Epithelial cell of proximal tubule (primary cell): Measurements from ENCODE around the gene TBC1D22A. TPM values are rescaled to one million over a fixed set of nuclear protein-coding genes. Genes with fewer than 3 reads are reported as not detected.

Source experiments
- DNase-seq: peaks from one replicate; pipeline ENCODE4 v3.0.0-alpha.2; 2011; ENCODE audit warnings: low read depth
- H3K4me3 ChIP-seq: 2 replicates; pipeline ENCODE4 v1.5.1; 2011; ENCODE audit warnings: low read depth, mild to moderate bottlenecking, low read length
- total RNA-seq: library from RNA; depleted of rRNA; stranded (reverse); fragments of >200 nt; gene quantifications from 2 replicates; pipeline ENCODE4 v1.2.3, GENCODE V29; 2015
- TF ChIP-seq, protein P1 (sequence below): conservative IDR thresholded peaks from 2 replicates; pipeline ENCODE4 v1.5.1; 2012; ENCODE audit warnings: low read depth, mild to moderate bottlenecking, low read length

Gene TBC1D22A
- total RNA-seq, 1 donor from 2014 or later: 22.7 TPM

DNA sequence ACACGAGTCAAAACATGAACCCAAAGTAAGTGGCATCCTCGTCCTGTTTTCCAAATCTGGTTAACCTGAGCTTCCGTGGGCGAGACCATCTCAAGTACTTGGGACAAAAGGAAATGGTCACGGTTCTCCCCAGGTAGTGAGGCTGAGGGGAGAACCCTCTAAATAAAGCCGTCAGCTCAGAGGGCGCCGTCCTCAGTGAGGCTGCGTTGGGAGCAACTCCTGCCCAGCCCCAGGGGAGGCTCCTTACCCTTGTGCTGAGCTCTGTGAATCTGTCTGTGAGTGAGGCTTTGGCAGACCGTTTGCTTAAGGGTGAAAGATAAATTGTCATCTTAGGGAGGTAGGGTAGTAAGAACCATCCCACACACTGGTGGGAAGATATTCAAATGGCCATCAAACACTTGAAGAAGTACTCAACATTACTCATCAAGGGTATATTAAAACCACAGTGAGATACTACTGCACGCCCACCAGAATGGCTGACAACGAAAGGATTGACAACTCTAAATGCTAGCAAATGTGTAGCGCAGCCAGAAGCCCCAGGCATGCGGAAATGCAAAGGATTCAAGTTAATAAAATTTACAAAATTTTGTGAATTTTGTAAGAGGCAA, 321.0 kb downstream of the TBC1D22A start:
- TF ChIP-seq, protein P1, sequence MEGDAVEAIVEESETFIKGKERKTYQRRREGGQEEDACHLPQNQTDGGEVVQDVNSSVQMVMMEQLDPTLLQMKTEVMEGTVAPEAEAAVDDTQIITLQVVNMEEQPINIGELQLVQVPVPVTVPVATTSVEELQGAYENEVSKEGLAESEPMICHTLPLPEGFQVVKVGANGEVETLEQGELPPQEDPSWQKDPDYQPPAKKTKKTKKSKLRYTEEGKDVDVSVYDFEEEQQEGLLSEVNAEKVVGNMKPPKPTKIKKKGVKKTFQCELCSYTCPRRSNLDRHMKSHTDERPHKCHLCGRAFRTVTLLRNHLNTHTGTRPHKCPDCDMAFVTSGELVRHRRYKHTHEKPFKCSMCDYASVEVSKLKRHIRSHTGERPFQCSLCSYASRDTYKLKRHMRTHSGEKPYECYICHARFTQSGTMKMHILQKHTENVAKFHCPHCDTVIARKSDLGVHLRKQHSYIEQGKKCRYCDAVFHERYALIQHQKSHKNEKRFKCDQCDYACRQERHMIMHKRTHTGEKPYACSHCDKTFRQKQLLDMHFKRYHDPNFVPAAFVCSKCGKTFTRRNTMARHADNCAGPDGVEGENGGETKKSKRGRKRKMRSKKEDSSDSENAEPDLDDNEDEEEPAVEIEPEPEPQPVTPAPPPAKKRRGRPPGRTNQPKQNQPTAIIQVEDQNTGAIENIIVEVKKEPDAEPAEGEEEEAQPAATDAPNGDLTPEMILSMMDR: no peak
- DNase-seq: no peak

DNA sequence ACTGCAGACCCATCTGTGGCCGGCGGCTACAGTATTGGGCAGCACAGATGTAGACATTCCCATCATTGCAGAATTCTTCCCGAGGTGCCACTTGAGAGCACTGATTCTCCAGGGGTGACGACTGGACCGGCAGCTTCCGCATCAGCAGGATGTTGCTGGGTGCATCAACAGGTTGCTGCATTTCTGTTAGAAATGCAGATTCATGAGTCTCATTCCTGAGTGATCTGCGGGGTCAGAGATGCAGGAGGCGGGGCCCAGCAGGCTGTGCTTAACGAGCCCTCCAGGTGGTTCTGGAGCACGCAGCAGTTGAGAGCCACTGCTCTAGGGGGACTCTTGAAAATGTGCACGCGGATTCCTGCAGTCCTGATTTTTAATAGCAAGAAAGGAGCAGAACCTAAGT, 321.8 kb downstream of the TBC1D22A start:
- TF ChIP-seq, protein P1: no peak
- H3K4me3 ChIP-seq: no peak overlapping the region
- DNase-seq: no peak

More for the DNA sequence above, 321.0 kb downstream of the TBC1D22A start:
- H3K4me3 ChIP-seq: no peak overlapping the region

- no peak overlapping the region for H3K4me3 ChIP-seq
- DNase-seq: no peak
- TF ChIP-seq, protein P1: no peak
These were observed 324.3 kb downstream of the TBC1D22A start for GRCh38 chr22:47086596-47087248.

DNA sequence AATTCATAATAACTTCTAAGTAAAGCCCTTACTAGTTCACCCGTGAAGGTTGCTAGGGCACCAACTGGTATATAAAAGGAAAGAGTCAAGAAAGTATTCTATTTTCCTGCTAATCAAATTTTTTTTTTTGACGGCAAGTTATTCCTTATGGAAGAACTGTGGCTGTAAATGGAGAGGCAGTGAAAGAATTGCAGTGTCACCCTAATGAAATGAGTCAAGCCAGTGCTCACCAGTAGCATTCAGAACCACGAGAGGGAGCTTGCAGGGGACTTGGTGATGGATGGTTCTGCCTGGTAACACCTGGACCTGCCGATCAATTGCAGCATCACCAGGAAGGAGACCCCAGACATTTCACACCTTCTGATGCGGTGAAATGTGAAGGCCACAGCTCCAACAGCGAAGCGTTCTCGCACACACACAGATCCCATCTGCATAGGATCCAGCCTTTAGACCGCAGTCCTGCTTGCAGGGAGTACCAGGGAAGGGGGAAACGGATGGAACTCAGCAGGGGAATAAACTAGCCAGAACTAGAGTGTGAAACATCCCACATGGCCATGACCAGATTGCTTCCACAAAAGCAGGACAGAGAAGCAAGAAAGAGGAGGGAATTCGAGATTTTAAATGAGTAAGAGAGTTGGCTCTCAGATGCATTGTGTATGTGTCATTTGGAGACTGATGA, 326.2 kb downstream of the TBC1D22A start:
- TF ChIP-seq, protein P1: no peak
- no peak for DNase-seq
- no peak overlapping the region for H3K4me3 ChIP-seq

DNA sequence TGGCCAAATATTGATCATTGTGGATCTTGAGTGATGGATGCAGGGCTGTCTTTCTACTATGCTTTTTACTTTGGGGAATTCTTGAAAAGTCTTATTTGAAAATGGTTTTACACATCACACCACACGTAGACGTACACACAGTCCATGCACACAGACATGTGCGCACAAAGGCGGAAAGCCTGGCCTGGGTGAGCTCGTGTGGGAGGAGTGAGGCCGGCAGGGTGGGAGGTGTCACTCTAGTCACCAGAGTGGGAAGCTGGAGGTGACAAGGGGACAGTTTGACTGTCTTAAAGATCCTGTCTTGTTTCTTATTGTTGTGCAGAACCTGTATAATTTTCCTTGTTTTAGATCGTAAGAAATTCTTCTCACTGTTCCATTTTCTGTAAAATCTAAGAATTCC, 326.9 kb downstream of the TBC1D22A start:
- H3K4me3 ChIP-seq: no peak overlapping the region
- TF ChIP-seq, protein P1: no peak
- DNase-seq: no peak

DNA sequence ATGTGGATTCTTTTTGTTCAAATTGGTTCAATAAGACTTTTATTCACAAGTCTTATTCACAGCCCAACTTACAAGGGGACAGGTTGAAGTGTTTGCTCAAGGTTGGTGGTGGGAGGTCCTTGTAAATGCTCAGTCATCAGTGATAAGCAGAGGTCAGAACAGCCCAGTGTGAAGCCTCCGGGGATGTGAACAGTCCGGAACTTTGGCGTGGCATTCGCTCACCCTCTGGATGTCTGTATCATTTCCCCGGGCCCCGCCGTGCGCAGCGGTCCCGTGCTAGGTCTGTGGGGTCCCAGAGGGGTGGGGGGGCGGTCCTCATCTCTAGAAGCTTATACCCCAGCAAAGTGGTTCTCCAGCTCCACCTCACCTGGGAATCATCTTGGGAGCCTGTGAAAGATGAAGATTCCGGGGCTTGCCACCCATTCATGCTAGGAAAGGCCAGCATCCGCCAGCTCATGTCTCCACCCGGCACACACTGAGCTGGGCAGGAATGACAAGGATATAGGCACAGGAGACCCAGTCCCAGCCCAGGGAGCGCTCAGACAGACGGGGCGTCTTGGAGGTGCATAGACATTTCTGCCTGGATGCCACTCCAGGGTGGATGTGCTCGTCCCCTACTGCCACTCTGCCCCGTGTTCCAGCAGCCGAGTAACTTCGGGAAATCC, 327.5 kb downstream of the TBC1D22A start:
- TF ChIP-seq, protein P1: no peak
- DNase-seq: no peak
- no peak overlapping the region for H3K4me3 ChIP-seq
